Measurements from ENCODE around the gene ALAD. TPM values are rescaled to one million over a fixed set of nuclear protein-coding genes. Genes with fewer than 3 reads are reported as not detected.

The ALAD gene
- total RNA-seq, 4 donors from 2014 or later, result 17.3 to 34.2 (median 17.9) TPM

- 54 to 79% methylated on average over 4 to 7 of the region's 7 CpGs for WGBS, 2 donors (ENCODE audit: low coverage in 1 of 2)
- no peaks in the 10 kb centered on the region for H3K4me1 ChIP-seq
- H3K27ac ChIP-seq, result no peak overlapping the region
- TF ChIP-seq EP300 (IDR thresholded peaks at IDR 0.05) (no peak), CTCF (IDR thresholded peaks at IDR 0.05) (no peak), POLR2AphosphoS5 (IDR thresholded peaks at IDR 0.05) (no peak), POLR2A (IDR thresholded peaks at IDR 0.05) (no peak)
- ATAC-seq, result no peak
- peaks cover 40% of the 10 kb centered on the region for H3K27me3 ChIP-seq
- no peaks in the 10 kb centered on the region for H3K9me3 ChIP-seq
- no peaks in the 10 kb centered on the region for H3K36me3 ChIP-seq
- H3K4me3 ChIP-seq, result no peak overlapping the region
These were observed 44.3 kb downstream of the ALAD start for GRCh38 chr9:113356686-113357292.

- H3K36me3 ChIP-seq, result no peaks in the 10 kb centered on the region
- no peak overlapping the region for H3K27ac ChIP-seq
- no peaks in the 10 kb centered on the region for H3K9me3 ChIP-seq
- peaks cover 0 to 6% (median 0%) of the 10 kb centered on the region in 3 donors for H3K4me1 ChIP-seq
- no peak for ATAC-seq
- H3K4me3 ChIP-seq, result no peak overlapping the region
- TF ChIP-seq EP300 (IDR thresholded peaks at IDR 0.05) (no peak), CTCF (IDR thresholded peaks at IDR 0.05) (no peak), POLR2A (IDR thresholded peaks at IDR 0.05) (no peak), POLR2AphosphoS5 (IDR thresholded peaks at IDR 0.05) (no peak)
- WGBS, 2 donors (ENCODE audit: low coverage in 1 of 2), result 65 to 77% methylated on average over 3 of the region's 4 CpGs
- H3K27me3 ChIP-seq, result peaks cover 56% of the 10 kb centered on the region
These were observed 46.0 kb downstream of the ALAD start for GRCh38 chr9:113355040-113355596.

- ATAC-seq, result no peak
- no peak overlapping the region for H3K4me3 ChIP-seq
- no peaks in the 10 kb centered on the region for H3K36me3 ChIP-seq
- H3K27me3 ChIP-seq, result peaks cover 66% of the 10 kb centered on the region
- H3K9me3 ChIP-seq, result no peaks in the 10 kb centered on the region
- WGBS, 2 donors (ENCODE audit: low coverage in 1 of 2), result 58 to 100% methylated on average over 1 of the region's 1 CpG
- peaks cover 0 to 16% (median 4%) of the 10 kb centered on the region in 3 donors for H3K4me1 ChIP-seq
- no peak overlapping the region for H3K27ac ChIP-seq
- TF ChIP-seq EP300 (IDR thresholded peaks at IDR 0.05) (no peak), POLR2A (IDR thresholded peaks at IDR 0.05) (no peak), CTCF (IDR thresholded peaks at IDR 0.05) (no peak), POLR2AphosphoS5 (IDR thresholded peaks at IDR 0.05) (no peak)
These were observed 48.7 kb downstream of the ALAD start for GRCh38 chr9:113352411-113352810.

DNA sequence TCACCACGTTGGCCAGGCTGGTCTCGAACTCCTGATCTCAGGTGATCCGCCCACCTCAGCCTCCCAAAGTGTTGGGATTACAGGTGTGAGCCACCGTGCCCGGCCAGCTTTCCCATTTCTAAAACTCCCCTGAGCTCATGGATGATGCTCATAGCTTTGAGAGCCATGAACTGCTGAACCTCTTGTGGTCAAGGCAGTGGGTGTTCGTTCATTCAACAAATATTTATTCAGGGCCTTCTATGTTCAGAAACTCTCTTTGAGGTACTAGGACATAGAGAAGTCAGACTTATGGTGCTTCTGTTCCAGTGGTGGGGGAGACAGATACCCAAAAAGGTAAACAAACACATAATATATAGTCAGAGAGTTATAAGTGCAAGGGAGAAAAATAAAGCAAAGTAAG is 49.1 kb downstream of the ALAD start:
- TF ChIP-seq POLR2A (IDR thresholded peaks at IDR 0.05) (no peak), CTCF (IDR thresholded peaks at IDR 0.05) (no peak), EP300 (IDR thresholded peaks at IDR 0.05) (no peak)

DNA sequence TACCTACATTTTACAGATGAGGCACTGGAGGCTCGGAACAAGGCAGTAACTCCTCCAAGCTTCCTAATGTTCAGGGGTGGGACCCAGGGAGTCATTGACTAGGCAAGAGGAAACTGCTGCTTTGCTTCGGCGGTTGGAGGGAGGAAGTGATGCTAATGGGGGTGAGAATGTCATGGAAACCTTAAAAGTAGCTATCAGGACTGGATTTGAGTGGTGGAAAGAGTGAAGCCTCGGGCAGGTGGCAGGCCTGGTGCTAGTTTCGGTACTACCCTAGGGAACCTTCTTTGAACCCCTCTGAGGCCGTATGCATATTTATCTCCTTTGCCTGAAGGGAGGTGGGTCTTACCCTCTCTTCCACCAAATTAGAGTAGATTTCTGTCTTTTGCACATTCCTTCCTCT is 50.1 kb downstream of the ALAD start:
- Histone ChIP-seq H3K9me3 (no peaks in the 10 kb centered on the region), H3K4me3 (no peak overlapping the region), H3K4me1 (peaks cover 0 to 16% (median 4%) of the 10 kb centered on the region in 3 donors), H3K27ac (no peak overlapping the region), H3K27me3 (peaks cover 66% of the 10 kb centered on the region), H3K36me3 (no peaks in the 10 kb centered on the region)
- no peak for ATAC-seq
- WGBS, 2 donors (ENCODE audit: low coverage in 1 of 2), result 30 to 48% methylated on average over 2 to 5 of the region's 6 CpGs
- TF ChIP-seq POLR2A (IDR thresholded peaks at IDR 0.05) (no peak), CTCF (IDR thresholded peaks at IDR 0.05) (no peak), EP300 (IDR thresholded peaks at IDR 0.05) (no peak), POLR2AphosphoS5 (IDR thresholded peaks at IDR 0.05) (no peak)

More for the DNA sequence above, 49.1 kb downstream of the ALAD start:
- ATAC-seq, result no peak
- H3K27ac ChIP-seq, result no peak overlapping the region
- no peaks in the 10 kb centered on the region for H3K36me3 ChIP-seq
- peaks cover 66% of the 10 kb centered on the region for H3K27me3 ChIP-seq
- 80 to 86% methylated on average over 1 to 3 of the region's 6 CpGs for WGBS, 2 donors (ENCODE audit: low coverage in 1 of 2)
- peaks cover 0 to 16% (median 4%) of the 10 kb centered on the region in 3 donors for H3K4me1 ChIP-seq
- H3K4me3 ChIP-seq, result no peak overlapping the region
- no peaks in the 10 kb centered on the region for H3K9me3 ChIP-seq

Measured in gastroesophageal sphincter (tissue), 4 donors.